Stimulated activated CD8-positive, alpha-beta memory T cell treated with anti-CD3 and anti-CD28 coated beads, Interleukin-4, amount 100 ng/mL, for 24 hours (primary cell): ENCODE data around the gene LAMA3.

Experiments
- DNase-seq: peaks from one replicate; pipeline ENCODE4 v3.0.0-alpha.2; 2020; ENCODE audit warnings: low read depth

LAMA3 gene

DNA sequence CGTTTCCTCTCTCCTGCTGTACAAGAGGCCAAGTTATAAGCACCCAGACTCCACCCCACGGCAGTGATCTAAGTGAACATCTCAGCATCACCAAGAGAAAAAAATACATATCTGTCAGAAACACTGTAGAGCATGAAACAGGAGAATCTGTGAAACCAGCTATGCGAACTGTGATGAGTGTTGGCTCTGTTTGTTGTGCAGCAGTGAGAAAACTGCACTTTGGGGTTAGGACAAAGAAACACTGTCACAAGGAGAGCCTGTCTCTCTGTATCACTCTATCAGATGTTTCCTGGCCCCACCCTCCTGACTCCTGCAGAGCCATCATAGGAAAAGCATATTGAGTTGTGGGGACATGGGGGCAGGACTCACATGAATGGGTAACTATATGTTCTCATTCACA lies 87.1 kb downstream of the LAMA3 start:
- no peak for DNase-seq

GRCh38 chr18:23778828-23779227 lies 89.6 kb downstream of the LAMA3 start:
- no peak for DNase-seq

GRCh38 chr18:23779696-23780303 lies 90.5 kb downstream of the LAMA3 start:
- no peak for DNase-seq

DNA sequence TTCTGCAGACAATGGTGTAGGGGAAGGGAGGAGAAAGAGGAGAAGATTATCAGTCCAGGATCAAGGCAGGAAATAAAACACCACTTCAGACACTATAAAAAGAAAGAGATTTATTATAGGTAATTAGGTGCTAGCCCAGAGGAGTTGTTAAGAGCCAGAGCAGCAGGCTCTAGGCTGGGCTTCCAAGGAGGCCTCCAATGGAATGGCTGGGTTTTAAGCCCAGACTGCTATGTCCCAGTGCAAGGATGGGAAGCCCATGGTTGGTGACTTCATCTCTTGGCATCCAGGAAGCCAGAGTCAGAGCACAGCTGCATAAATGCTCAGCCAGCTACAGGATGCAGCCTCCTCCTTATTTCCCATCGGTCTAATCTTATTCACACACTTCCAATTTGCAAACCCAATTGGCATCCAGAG lies 95.6 kb downstream of the LAMA3 start:
- no peak for DNase-seq

GRCh38 chr18:23793051-23793450 lies 103.8 kb downstream of the LAMA3 start:
- DNase-seq = no peak

DNA sequence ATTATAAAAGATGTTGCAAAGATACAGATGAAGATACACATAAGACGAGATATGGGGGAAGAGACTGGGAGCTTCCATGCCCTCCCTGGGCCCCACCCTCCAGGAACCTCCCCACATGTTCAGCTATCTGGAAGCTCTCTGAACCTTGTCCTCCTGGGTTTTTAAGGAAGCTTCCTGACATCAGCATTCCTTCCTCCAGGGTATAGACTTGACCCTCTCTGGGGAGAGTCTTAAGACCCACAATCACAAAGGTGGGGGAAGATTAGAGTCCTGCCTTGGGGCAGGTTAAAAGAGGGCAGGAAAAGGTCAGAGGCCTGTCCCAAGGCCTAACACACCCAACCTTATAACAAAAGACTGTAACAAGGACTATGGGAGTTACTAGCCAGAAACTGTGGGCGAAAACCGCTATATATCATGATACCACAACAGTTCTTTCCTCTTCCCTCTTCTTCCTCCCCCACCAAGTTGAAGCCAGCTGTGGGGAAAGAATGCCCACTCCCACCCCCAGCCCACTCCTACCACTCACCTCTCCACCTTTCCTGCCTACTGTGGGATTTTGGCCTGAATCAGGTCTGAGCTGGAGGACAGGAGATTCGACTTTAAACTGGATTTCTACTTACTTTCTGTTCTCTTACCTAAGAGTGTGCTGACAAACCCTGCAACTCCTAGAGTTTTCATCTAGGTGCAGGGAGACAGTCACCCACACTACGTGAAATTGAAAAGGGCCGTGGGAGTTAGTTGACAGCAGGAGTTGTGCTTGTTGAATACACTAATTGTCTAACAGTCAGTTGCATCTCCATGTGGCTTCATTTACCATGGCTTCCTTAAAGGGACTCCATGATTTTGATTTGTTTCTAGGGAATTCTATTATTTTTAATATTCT lies 105.0 kb downstream of the LAMA3 start:
- no peak for DNase-seq

DNA sequence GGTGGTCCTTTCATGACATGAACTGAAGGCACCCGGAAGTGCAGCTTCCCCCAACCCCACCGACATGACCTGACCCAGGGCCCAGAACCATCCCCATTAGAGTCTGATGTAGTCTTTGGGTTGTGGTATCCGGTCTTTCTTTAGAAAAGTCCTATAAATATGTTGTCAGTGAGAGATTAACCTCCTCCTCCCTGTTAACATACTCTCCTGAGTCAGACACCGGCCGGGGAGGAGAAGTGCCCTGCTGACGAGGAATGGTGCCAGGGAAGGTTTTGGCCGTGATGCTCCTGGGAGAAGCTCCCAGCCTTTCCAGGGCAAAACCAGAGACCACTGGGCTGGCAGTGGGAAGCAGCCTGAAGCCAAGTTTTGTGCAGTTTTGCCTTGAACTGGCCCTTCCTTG lies 109.0 kb downstream of the LAMA3 start:
- no peak for DNase-seq

DNA sequence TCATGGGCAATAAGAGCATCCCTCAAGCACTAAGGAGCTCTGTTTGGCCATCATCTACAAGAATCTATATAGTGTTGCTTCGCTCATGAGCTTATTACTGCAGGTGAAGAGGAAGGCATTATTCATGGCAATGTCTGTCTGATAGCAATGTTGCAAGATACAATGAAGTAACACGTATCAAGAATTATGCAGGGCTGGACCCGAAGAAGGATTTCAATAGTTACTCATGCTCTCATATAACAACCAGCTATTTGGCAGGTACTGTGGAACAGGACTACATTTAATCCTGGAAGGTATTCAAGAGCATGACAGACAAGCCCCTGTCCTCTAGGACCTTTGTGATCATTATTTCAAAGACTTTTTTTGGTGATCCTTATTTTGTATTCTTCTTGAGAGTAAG lies 109.6 kb downstream of the LAMA3 start:
- no peak for DNase-seq

DNA sequence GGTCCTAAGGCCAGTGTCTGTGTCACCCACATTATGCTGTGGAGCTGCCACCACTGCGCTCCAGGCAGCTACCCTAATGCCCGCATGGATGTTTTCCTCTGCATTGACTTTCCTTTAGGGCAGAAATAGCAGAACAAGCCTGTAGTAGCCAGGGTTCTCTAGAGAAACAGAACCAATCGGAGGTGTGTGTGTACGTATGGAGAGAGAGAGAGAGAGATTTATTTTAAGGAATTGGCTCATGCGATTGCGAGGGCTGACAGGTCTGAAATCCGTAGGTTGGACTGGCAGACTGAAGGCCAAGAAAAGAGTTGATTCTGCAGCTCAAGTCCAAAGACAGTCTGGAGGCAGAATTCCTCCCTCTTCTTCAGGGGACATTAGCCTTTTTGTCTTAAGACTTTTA lies 110.3 kb downstream of the LAMA3 start:
- DNase-seq = no peak

DNA sequence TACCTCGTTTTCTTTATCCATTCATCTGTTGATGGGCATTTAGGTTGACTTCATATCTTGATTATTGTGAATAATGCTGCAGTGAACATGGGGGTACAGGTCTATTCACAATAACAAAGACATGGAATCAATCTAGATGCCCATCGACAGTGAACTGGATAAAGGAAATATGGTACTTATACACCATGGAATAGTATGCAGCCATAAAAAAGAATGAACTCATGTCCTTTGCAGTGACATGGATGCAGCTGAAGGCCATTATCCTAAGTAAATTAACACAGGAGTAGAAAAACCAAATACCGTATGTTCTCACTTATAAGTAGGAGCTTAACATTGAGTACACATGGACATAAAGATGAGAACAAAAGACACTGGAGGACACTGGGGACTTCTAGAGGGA lies 111.6 kb downstream of the LAMA3 start:
- DNase-seq = no peak

DNA sequence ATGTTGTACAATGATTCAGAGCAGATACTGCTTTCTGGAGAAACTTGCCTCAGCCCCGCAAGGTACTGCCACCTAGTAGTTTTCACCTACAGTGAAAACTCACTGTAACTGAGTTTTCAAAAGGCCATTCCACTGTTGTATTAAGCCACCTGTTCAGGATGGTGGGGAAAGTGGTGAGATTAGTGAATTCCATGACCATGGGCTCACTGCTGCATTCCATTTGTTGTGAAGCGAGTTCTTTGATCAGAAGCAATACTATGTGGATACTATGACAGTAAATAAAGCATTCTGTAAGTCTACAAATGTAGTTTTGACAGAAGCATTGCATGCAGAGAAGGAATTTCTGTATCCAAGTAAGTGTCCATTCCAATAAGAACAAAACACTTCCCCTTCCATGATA lies 113.6 kb downstream of the LAMA3 start:
- DNase-seq = no peak

- DNase-seq = no peak
Observed at GRCh38 chr18:23803755-23804154, 114.5 kb downstream of the LAMA3 start.

GRCh38 chr18:23805898-23806297 lies 116.6 kb downstream of the LAMA3 start:
- no peak for DNase-seq

GRCh38 chr18:23809415-23809814 lies 120.2 kb downstream of the LAMA3 start:
- no peak for DNase-seq

DNA sequence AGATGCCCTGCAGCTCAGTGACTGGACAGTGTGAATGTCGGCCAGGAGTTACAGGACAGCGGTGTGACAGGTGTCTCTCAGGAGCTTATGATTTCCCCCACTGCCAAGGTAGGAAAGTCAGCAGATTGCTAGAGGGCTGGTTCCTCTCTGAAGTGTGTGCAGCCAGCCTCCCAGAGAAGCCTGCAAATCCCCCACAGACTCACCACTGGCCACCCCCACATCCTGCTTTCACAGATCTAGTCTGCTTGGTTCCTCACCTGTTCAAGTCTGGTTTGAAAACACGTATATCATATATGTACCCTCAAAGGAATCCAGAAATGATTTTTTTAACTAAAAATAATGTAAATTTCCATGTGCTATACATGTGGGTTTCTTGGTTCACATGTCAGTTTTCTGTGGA lies 121.1 kb downstream of the LAMA3 start:
- peak; percentile 11 for DNase-seq

DNA sequence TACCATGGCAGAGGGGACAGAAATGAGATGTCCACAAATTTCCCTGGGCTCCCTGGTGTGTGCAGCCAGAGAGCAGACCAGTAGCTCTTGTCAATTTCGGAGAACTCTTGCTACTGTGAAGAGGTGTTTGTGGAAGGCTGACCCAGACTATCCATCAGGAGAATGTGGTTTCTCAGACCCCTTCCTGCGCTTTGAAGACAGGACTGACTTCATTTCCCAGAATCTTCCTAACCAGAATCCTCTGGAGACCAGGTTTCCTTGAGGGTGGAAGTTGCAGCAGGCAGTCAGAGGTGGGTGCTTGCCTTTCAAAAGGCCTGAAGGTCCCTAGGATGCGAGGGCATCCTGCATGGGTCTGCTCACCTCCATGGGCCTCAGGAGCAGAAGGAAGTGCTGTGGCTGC lies 121.9 kb downstream of the LAMA3 start:
- no peak for DNase-seq

DNA sequence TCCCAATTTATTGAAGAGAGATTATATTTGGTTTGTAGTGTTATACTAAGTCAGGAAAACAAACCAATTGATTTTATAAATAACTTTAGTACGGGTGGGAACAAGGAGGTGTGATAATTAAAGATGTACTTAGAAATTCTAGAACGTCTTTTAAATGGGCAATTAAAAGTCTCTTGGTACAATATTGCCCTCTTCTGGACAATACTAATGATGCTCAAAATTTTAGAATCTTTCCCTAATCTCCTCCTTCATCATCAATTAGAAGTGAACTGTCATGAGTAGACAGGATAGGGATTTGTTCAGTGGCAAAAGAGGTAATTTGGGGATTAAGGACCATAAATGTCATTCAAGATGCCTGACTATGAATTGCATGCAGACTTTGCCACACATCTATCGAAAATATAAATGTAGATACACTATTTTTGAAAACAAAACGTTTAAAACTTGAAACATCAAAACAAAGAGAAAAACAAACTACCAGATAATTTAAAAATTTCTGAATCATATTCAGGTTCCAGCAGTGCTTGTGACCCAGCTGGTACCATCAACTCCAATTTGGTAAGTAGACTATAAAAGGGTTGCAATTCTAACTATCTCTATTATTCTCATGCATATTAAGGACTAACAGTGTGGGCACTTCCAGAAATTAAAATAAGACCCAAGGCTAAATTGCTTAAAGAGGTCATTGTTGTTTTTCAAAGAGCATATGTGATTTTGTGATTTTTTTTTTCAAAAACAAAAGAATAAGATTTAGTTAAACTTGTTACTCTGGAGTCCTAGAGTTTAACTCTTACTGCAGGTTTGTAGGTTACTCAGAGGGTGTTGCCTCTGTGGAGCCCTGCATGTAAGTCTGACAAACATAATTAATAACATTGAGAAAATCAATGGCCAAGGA lies 123.5 kb downstream of the LAMA3 start:
- no peak for DNase-seq

DNA sequence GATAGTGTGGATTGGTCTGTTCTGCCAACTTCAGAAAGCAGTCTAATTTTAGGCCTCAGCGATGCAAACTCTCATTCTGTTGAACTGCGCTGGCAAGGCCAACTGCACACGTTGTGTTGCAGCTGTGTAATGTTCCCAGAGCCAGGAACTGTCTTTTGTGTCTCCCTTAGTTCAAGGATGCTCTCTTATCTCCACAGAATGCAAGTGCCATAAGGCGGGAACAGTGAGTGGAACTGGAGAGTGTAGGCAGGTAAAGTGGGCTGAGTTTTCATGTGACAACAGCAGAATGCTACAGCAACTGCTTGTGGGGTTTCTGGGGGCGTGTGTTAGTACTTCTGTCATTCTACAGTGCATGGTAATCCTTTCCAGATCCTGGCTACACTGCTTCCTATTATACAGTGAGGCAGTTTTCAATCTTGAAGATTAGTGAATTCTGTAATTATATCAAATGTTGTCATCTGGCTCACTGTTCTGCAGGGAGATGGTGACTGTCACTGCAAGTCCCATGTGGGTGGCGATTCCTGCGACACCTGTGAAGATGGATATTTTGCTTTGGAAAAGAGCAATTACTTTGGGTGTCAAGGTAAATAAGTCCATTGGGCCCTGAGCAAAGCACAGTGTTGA lies 125.8 kb downstream of the LAMA3 start:
- DNase-seq = no peak

GRCh38 chr18:23816021-23816420 lies 126.8 kb downstream of the LAMA3 start:
- DNase-seq = no peak

DNA sequence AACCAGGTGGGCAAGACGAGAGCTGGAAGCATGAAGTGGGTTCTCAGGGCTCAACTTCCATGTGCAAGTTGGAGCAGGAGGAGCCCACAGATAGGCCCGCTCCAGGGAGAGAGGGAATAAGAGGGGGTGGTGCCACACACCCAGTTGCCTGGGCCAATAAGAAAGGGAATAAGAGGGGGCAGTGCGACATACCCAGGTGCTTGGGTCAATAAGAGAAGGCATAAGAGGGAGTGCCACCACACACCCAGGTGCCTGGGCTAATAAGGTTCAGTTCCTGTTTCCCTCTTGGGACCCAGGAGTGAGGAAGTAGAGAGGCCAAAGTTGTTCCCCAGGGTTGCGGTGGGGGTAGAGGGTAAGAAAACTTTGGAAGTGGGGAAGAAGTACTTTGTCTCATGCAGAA lies 127.5 kb downstream of the LAMA3 start:
- DNase-seq = no peak

GRCh38 chr18:23819001-23819400 lies 129.7 kb downstream of the LAMA3 start:
- DNase-seq = no peak
